ENCODE measurements around the gene ST3GAL6.

Gene ST3GAL6

DNA sequence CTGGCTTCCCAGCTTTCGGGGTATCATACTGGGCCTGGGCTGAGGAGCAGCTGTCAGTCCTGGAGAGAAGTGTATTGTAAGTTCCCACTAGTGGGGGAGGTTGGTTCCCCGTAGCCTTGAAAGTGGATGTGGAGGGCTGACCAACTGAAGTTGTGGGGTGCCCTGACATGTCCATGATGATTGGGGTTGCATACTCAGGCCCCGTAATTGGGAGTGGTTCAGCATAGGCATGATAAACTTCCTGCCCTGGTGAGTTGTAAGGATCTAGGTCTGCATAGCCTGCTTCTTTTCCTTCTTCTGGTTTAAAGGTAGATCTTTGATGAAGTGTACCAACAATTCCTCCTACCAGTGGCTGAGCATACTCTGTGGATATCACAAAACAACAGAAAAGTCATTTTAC lies 36.3 kb downstream of the ST3GAL6 start:
- TF ChIP-seq, protein P1, sequence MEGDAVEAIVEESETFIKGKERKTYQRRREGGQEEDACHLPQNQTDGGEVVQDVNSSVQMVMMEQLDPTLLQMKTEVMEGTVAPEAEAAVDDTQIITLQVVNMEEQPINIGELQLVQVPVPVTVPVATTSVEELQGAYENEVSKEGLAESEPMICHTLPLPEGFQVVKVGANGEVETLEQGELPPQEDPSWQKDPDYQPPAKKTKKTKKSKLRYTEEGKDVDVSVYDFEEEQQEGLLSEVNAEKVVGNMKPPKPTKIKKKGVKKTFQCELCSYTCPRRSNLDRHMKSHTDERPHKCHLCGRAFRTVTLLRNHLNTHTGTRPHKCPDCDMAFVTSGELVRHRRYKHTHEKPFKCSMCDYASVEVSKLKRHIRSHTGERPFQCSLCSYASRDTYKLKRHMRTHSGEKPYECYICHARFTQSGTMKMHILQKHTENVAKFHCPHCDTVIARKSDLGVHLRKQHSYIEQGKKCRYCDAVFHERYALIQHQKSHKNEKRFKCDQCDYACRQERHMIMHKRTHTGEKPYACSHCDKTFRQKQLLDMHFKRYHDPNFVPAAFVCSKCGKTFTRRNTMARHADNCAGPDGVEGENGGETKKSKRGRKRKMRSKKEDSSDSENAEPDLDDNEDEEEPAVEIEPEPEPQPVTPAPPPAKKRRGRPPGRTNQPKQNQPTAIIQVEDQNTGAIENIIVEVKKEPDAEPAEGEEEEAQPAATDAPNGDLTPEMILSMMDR (IDR thresholded peaks at IDR 0.05; ENCODE audit: borderline replicate concordance, control extremely low read depth, extremely low read depth, insufficient read depth, missing control alignments), result no peak
- in situ Hi-C loops (cut with MboI; ENCODE audit: low sequenced_read_pairs, unreplicated experiment), result no loop called here
- DNase-seq (ENCODE audit: low spot score), result no peak

DNA sequence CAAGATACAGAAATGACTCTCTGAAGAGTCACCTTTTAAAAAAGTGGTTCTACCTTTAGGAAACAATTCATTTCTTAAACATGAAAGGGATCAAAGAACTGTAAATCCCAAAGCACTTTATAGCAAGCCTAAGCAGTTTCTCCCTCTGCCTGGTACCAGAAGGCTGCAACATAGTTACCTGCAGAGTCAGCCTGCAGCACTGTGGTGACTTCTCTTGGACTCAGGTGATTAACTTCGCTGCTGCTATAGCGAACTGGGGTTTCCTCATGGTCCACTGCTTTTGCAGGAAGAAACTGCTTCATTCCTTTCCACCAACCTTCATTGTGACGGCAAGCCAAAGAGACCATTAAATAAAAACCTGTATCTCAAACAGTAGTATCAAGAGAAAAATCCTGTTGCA lies 37.3 kb downstream of the ST3GAL6 start:
- in situ Hi-C loops (cut with MboI; ENCODE audit: low sequenced_read_pairs, unreplicated experiment), result loop anchor here (25.0 kb wide), 3 partner anchors 362 to 763 kb away; partner anchors contain the start of gene GABRR3
- TF ChIP-seq, protein P1 (IDR thresholded peaks at IDR 0.05; ENCODE audit: borderline replicate concordance, control extremely low read depth, extremely low read depth, insufficient read depth, missing control alignments), result no peak
- no peak for DNase-seq (ENCODE audit: low spot score)

DNA sequence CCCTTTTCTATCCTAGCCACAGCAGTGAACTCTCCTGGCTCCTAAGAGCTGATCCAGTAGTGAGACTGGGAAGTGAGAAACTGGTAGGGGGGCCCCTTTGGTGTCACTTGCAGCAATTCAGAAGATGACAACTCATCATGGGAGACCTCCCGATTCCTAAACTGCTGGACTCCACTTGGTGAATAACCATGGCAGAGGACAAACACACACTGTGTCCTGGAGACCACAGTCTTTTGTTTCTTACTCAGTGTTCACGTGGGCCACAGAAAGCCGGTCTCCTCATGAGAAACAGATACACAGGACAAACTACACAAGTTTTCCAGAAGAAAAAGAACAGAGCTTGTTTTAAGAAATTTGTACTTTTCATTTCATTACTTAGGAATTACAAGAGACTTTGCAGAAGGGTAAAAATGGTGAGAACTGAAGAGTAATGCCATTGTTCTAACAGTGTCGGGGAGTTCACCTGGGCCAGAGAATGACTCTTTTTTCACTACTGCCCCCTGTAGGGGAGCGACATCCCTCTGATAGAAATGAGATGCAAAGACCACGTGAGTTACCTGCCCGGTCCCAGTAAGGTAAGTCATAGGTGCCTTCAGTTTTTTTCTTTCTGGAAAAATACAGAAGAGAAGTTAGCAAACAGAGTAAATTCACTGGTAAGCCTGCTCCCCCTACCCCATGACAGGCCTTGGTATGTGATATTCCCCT lies 38.1 kb downstream of the ST3GAL6 start:
- in situ Hi-C loops (cut with MboI; ENCODE audit: low sequenced_read_pairs, unreplicated experiment), result loop anchor here (25.0 kb wide), 3 partner anchors 361 to 764 kb away; partner anchors contain the start of gene GABRR3
- DNase-seq (ENCODE audit: low spot score), result no peak
- TF ChIP-seq, protein P1 (IDR thresholded peaks at IDR 0.05; ENCODE audit: borderline replicate concordance, control extremely low read depth, extremely low read depth, insufficient read depth, missing control alignments), result no peak

DNA sequence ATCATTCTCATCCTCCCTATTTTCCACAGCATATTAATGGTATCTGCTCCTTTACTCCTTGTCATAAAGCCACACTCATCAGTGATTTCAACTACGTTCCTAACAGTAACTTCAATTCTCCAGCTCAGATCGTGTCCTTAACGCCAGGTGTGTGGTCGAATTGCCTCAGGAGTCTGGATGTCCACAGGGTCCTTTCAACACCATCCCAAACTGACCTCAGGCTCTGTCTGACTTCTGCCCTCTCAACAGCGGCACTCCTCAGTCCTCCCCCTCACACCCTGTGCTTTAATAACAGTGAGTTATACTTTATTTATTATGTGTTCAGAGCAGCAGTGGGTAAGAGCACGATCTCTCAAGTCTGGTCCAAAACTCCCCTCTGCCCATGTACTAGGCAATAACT lies 42.4 kb downstream of the ST3GAL6 start:
- in situ Hi-C loops (cut with MboI; ENCODE audit: low sequenced_read_pairs, unreplicated experiment), result loop anchor here (25.0 kb wide), 3 partner anchors 357 to 768 kb away; partner anchors contain the start of gene GABRR3
- DNase-seq (ENCODE audit: low spot score), result no peak
- TF ChIP-seq, protein P1 (IDR thresholded peaks at IDR 0.05; ENCODE audit: borderline replicate concordance, control extremely low read depth, extremely low read depth, insufficient read depth, missing control alignments), result no peak

DNA sequence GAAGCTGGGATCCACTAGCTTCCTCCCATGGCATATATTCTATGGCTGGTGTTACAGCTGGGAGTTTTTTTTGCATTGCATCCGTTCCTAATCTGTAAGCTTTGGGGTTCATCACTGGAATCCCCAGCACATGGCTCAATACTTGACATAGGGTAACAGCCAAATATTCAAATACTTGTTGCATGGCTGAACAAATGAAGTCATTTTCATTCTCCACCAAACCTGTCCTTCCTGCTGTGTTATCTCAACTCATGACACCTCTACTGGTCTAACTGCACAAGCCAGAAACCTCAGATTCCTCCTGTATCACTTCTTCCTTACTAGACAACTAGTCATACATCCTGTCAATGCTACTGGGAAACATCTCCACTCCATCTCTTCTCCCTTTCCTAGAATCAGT lies 43.4 kb downstream of the ST3GAL6 start:
- TF ChIP-seq, protein P1 (IDR thresholded peaks at IDR 0.05; ENCODE audit: borderline replicate concordance, control extremely low read depth, extremely low read depth, insufficient read depth, missing control alignments), result no peak
- in situ Hi-C loops (cut with MboI; ENCODE audit: low sequenced_read_pairs, unreplicated experiment), result loop anchor here (25.0 kb wide), 3 partner anchors 356 to 769 kb away; partner anchors contain the start of gene GABRR3
- DNase-seq (ENCODE audit: low spot score), result no peak

DNA sequence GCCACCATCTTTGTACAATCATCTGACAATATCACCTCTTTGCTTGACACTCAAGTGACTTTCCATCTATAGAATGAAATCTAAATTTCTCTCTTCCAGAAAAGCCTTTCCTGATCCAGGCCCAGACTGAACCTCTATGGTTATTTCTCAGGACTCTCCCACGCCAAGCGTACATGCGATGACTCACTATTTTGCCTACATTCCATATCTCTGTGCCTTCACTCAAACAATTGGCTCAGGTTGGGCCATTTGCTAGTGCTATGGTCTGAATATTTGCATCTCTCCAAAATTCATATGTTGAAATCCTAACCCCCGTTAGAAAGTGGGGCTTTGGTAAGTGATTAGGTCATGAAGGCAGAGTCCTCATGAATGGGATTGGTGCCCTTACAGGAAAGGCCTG lies 43.9 kb downstream of the ST3GAL6 start:
- TF ChIP-seq, protein P1 (IDR thresholded peaks at IDR 0.05; ENCODE audit: borderline replicate concordance, control extremely low read depth, extremely low read depth, insufficient read depth, missing control alignments), result no peak
- in situ Hi-C loops (cut with MboI; ENCODE audit: low sequenced_read_pairs, unreplicated experiment), result loop anchor here (25.0 kb wide), 3 partner anchors 355 to 770 kb away; partner anchors contain the start of gene GABRR3
- DNase-seq (ENCODE audit: low spot score), result no peak

All from GM13976 (cell line).